Psoas muscle (tissue), 8 donors: ENCODE results near the gene OXNAD1. TPM values are rescaled to one million over a fixed set of nuclear protein-coding genes. Genes with fewer than 3 reads are reported as not detected.
A peak's percentile ranks its signal among the peaks of the same experiment; 100 is the strongest.

Experiments
- ATAC-seq, 4 donors: fragments of 200-7000 bp; cut with Tn5 transposase; one replicate each; pipeline ENCODE4 v1.9.1; 2020; ENCODE audit warnings: moderate library complexity in 3 of 4, mild to moderate bottlenecking in 2 of 4
- DNase-seq, 2 donors: peaks; one replicate each; pipeline ENCODE4 v3.0.0-alpha.2; 2020
- H3K27ac ChIP-seq: fragments of 200-600 bp; one replicate; pipeline ENCODE4 v1.8.0; 2022
- H3K27me3 ChIP-seq, 3 donors: fragments of 200-600 bp in 1 of 3; one replicate each; pipeline versions ENCODE4 v1.6.1 to v1.8.0; 2013 to 2022; ENCODE audit warnings: low read length in 2 of 3, mild to moderate bottlenecking in 2 of 3, moderate library complexity in 1 of 3; ENCODE audit not compliant: insufficient read depth in 3 of 3
- H3K36me3 ChIP-seq, 2 donors: fragments of 200-600 bp in 1 of 2; one replicate each; pipeline versions ENCODE4 v1.6.1 to v1.8.0; 2013 to 2022; ENCODE audit warnings: low read depth in 1 of 2, mild to moderate bottlenecking in 1 of 2, moderate library complexity in 1 of 2; ENCODE audit not compliant: insufficient read depth in 1 of 2
- H3K4me1 ChIP-seq: fragments of 200-600 bp; one replicate; pipeline ENCODE4 v1.8.0; 2022
- H3K4me3 ChIP-seq: fragments of 200-600 bp; one replicate; pipeline ENCODE4 v1.8.0; 2022; ENCODE audit warnings: mild to moderate bottlenecking
- H3K9me3 ChIP-seq: fragments of 200-600 bp; one replicate; pipeline ENCODE4 v1.8.0; 2022
- WGBS, 3 donors: extraction: QIAGEN DNeasy Blood & Tissue Kit; methylation state at CpG; one replicate each; pipeline versions ENCODE4 v1.1.6 to v1.1.7; 2013; 5-methylcytosine and 5-hydroxymethylcytosine counted together
- intact Hi-C, 2 donors: fragments of 100-400 bp; cut with DNase I; formaldehyde crosslinking; loops; one replicate each; pipeline versions ENCODE4 v1.11.0 to v1.14.2; 2022
- polyA plus RNA-seq, 3 donors: library from polyadenylated mRNA; stranded (reverse); fragments of 200-250 nt; gene quantifications; one replicate each; pipeline ENCODE4 v1.2.3, GENCODE V29; 2013
- total RNA-seq, 4 donors: library from RNA; stranded (reverse); fragmentation: NEBNext Ultra II Directional in 2 of 4; extraction: Animal tissue kit (Norgen Biotek cat#: 25700) in 2 of 4; gene quantifications; one replicate each; pipeline versions ENCODE4 v1.2.1 to v1.2.4, GENCODE V29; 2021 to 2023
- TF ChIP-seq, protein P1 (sequence below): fragments of 200-600 bp; IDR thresholded peaks from one replicate; pipeline ENCODE4 v1.8.0; 2022; ENCODE audit warnings: antibody characterized with exemption
- donor health status: healthy with polysubstance abuse.
- donor health status: DM: no; HTN: no; CAD: no; lungs with moderate emphysema.
- donor health status: Bipolar disorder and iron deficiency.
- donor health status: healthy.
- donor health status: DM: yes; HTN: yes; CAD: no.
- donor health status: DM: no; HTN: no; CAD: no.
- donor health status: DM: no; HTN: no; CAD: no.
- donor health status: DM: yes; HTN: yes; CAD: no.

OXNAD1 gene
- total and polyA plus RNA-seq, 7 donors: 5.4 to 24.4 (median 10.4) TPM

DNA sequence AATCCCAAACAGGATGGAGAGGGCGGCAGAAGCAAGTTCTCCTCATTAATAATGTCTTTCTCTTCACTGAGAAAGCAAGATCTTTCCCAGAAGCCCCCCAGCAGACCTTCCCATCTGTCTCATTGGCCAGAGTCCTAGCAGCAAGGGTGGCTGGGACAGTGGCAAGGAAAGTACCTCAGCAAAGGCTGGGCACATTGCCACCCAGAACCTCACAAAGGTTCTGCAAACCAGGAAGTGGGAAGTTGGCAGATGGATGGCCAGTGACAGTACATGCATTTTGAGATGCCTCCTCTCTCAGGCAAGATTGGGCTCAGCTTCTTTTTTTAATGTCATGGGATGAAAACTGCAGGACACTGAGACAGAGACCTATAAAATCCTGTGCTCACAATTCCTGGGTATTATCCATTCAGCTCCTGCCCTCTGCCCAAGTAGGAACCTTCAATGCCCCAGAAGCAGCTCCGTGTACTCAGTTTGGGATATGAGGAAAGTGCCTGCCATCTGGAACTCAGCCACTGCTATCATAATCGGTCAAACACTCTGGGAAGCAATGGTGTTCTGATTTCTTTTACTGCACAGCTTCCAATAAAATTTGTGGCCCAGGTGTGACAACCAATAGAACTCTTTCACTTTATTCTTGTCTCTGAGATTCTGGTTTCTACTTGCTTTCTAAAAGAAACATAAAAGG, 25.8 kb upstream of the OXNAD1 start:
- DNase-seq (no peak), ATAC-seq (no peak)
- no peaks in the 10 kb centered on the region for H3K9me3 ChIP-seq
- 33 to 52% (median 35%) methylated on average over 3 of the region's 3 CpGs for WGBS, 3 donors
- H3K4me1 ChIP-seq: peaks cover 24% of the 10 kb centered on the region
- H3K27ac ChIP-seq: peak overlapping the region; percentile 56
- intact Hi-C loops: loop anchor here in 1 of 2 donors (5.0 kb wide), 1 partner anchor 42 kb away; no protein-coding TSS in a partner anchor
- H3K4me3 ChIP-seq: no peak overlapping the region
- no peaks in the 10 kb centered on the region for H3K36me3 ChIP-seq
- H3K27me3 ChIP-seq: no peaks in the 10 kb centered on the region
- TF ChIP-seq, protein P1, sequence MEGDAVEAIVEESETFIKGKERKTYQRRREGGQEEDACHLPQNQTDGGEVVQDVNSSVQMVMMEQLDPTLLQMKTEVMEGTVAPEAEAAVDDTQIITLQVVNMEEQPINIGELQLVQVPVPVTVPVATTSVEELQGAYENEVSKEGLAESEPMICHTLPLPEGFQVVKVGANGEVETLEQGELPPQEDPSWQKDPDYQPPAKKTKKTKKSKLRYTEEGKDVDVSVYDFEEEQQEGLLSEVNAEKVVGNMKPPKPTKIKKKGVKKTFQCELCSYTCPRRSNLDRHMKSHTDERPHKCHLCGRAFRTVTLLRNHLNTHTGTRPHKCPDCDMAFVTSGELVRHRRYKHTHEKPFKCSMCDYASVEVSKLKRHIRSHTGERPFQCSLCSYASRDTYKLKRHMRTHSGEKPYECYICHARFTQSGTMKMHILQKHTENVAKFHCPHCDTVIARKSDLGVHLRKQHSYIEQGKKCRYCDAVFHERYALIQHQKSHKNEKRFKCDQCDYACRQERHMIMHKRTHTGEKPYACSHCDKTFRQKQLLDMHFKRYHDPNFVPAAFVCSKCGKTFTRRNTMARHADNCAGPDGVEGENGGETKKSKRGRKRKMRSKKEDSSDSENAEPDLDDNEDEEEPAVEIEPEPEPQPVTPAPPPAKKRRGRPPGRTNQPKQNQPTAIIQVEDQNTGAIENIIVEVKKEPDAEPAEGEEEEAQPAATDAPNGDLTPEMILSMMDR: no peak

- TF ChIP-seq, protein P1: no peak
- ATAC-seq: no peak
These were observed 25.2 kb upstream of the OXNAD1 start for GRCh38 chr3:16239780-16240179.

DNA sequence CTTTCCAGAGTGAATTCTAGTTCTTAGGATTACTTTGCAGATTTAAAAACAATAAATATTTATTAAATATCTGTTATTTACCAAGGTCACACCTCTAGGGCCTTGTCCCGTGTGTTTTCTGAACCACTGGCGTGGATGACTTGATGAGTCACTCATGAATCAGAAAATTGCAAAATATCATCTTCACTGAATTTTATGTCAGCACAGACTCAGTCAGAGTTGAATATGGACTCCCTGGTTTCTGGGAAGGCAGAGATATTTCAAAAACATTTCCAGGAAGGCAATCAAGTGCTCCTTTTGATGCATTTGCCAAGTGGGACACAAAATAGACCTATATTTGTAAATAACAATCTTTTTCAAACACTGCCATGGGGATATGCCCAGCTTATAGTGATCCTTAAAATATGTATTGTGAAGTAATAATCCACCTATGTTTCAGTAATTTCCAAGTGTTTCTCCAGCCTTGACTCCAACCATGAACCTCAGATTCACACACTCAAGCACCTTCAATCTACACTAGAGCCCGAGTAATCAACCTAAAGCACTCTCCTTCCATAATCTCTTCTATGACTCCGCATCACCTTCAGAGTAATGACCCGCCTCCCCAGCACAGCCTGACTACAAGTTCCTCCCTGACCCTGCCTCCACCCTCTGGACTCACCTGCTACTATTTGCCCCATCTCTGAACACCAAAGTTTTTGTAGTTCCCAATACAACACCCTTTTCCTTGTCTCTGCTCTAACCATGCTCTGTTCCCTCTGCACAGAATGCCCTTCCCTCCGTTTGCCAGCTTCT, 24.6 kb upstream of the OXNAD1 start:
- H3K36me3 ChIP-seq: no peaks in the 10 kb centered on the region
- H3K9me3 ChIP-seq: no peaks in the 10 kb centered on the region
- no peak overlapping the region for H3K4me3 ChIP-seq
- peak in 2 of 4 donors; percentile 23 to 38 for ATAC-seq
- WGBS, 3 donors: 77 to 80% (median 78%) methylated on average over 6 of the region's 6 CpGs
- peak overlapping the region; percentile 56 for H3K27ac ChIP-seq
- DNase-seq: no peak
- TF ChIP-seq, protein P1: no peak
- H3K4me1 ChIP-seq: peaks cover 36% of the 10 kb centered on the region
- intact Hi-C loops: loop anchor here (10.0 kb wide), 3 partner anchors 426 to 1036 kb away; partner anchors contain the start of gene CAPN7 (in 1 of the 2)
- H3K27me3 ChIP-seq: no peaks in the 10 kb centered on the region

More at GRCh38 chr3:16239780-16240179, 25.2 kb upstream of the OXNAD1 start:
- Histone ChIP-seq H3K36me3 (no peaks in the 10 kb centered on the region), H3K27me3 (no peaks in the 10 kb centered on the region), H3K4me3 (no peak overlapping the region), H3K4me1 (peaks cover 30% of the 10 kb centered on the region), H3K27ac (peak overlapping the region; percentile 56), H3K9me3 (no peaks in the 10 kb centered on the region)
- WGBS, 3 donors: 64 to 73% (median 72%) methylated on average over 4 of the region's 4 CpGs
- DNase-seq: no peak
- intact Hi-C loops: loop anchor here (5.0 to 10.0 kb wide), 4 partner anchors 42 to 1035 kb away; partner anchors contain the start of gene CAPN7 (in 1 of the 2)

- H3K4me1 ChIP-seq: peaks cover 40% of the 10 kb centered on the region
These were observed 23.8 kb upstream of the OXNAD1 start for GRCh38 chr3:16241225-16241624.

More at GRCh38 chr3:16241225-16241624, 23.8 kb upstream of the OXNAD1 start:
- Histone ChIP-seq H3K9me3 (no peaks in the 10 kb centered on the region), H3K27ac (no peak overlapping the region), H3K27me3 (no peaks in the 10 kb centered on the region), H3K36me3 (no peaks in the 10 kb centered on the region), H3K4me3 (no peak overlapping the region)
- TF ChIP-seq, protein P1: no peak
- intact Hi-C loops: loop anchor here (10.0 kb wide), 3 partner anchors 426 to 1036 kb away; partner anchors contain the start of gene CAPN7 (in 1 of the 2)
- ATAC-seq (no peak), DNase-seq (no peak)
- WGBS, 3 donors: 97 to 98% (median 97%) methylated on average over 5 of the region's 5 CpGs
